IPS DF 6.9 (cell line): Measurements from ENCODE around the gene ROR1.
"Not testable (repeated sequence)": the region's sequence is repeated elsewhere in the genome, so short reads cannot be mapped to it uniquely, and the experiment has no call there.

ENCODE experiments used
- DNase-seq: peaks from one replicate; pipeline ENCODE4 v3.0.0-alpha.2; 2013; ENCODE audit warnings: low read depth, low spot score
- H3K27ac ChIP-seq: one replicate; pipeline ENCODE4 v1.5.1; 2013; ENCODE audit warnings: low read length, control low read depth
- H3K27me3 ChIP-seq: 2 replicates; pipeline ENCODE4 v1.6.1; 2013; ENCODE audit warnings: mild to moderate bottlenecking, low read length; ENCODE audit not compliant: control insufficient read depth, insufficient read depth
- H3K36me3 ChIP-seq: 2 replicates; pipeline ENCODE4 v1.6.1; 2013; ENCODE audit warnings: low read length; ENCODE audit not compliant: control insufficient read depth, insufficient read depth
- H3K4me1 ChIP-seq: 2 replicates; pipeline ENCODE4 v1.6.1; 2013; ENCODE audit warnings: low read length; ENCODE audit not compliant: control insufficient read depth, insufficient read depth
- H3K4me3 ChIP-seq: 2 replicates; pipeline ENCODE4 v1.5.1; 2013; ENCODE audit warnings: mild to moderate bottlenecking, low read length
- H3K9me3 ChIP-seq: 2 replicates; pipeline ENCODE4 v1.6.1; 2013; ENCODE audit warnings: low read length, inconsistent platforms; ENCODE audit not compliant: control insufficient read depth, insufficient read depth
- WGBS: extraction: QIAGEN DNeasy Blood & Tissue Kit; methylation state at CpG from one replicate; pipeline ENCODE4 v1.1.7; 2013; ENCODE audit warnings: mixed read lengths, missing lambda C conversion rate; ENCODE audit not compliant: insufficient read length, insufficient coverage; 5-methylcytosine and 5-hydroxymethylcytosine counted together

Gene ROR1

DNA sequence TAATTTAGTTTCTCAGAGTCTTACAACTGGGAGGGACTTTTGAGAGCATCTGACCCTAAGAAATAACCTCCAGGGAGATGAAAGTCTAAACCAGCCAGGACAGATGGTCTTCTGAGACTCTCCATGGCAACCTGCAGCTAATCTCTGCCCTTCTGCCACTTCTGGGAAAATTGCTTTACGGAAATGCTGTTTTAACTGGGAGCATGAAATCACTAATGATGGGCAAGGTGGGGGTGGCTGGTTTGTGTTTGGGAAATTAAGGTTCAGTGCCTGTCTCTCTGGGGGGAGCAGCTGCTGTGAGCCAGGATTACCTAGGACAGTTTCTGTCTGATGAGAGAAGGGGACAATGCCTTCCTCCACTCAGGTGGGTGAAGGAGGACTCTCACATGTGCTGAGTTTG, 33.2 kb downstream of the ROR1 start:
- Histone ChIP-seq H3K4me1 (peaks cover 9% of the 10 kb centered on the region; the same call in 1 of the 2 replicates), H3K4me3 (no peak overlapping the region), H3K27me3 (no peaks in the 10 kb centered on the region), H3K27ac (no peak overlapping the region), H3K36me3 (0 out of 2 replicates have a peak, but pooled peaks cover 2% of the 10 kb centered on the region), H3K9me3 (no peaks in the 10 kb centered on the region)
- no peak for DNase-seq
- WGBS: no CpG with 5 or more reads among the region's 1 CpG

DNA sequence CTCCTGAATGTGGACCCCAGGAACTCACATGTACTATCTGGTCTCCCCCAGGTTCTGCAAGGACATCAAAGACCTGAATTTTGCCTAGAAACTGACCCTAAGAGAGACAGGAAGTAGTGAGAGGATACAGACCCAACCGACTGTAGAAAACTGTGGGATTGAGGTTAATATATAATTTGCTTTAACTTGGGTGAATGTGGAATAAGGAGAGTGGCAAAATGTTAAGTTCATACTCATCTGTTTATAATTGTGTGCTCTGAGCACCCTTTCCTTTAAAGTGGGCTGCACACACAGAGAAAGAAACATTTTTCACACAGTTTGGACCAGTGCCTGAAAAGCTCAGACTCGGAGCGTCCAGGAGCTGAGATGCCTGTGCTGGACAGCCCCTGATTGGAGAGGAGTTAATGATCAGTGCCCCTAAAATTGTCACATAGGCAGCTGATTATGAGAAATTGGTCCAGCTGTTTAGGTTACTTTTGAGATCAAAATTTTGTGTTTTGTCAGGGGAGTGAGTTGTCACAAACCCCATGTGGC, 37.2 kb downstream of the ROR1 start:
- Histone ChIP-seq H3K27ac (no peak overlapping the region), H3K36me3 (0 out of 2 replicates have a peak, but pooled peaks cover 2% of the 10 kb centered on the region), H3K9me3 (peaks cover 5% of the 10 kb centered on the region), H3K4me1 (peaks cover 5% of the 10 kb centered on the region; the same call in 1 of the 2 replicates), H3K4me3 (no peak overlapping the region), H3K27me3 (no peaks in the 10 kb centered on the region)
- DNase-seq: no peak
- no CpG with 5 or more reads among the region's 3 CpGs for WGBS

DNA sequence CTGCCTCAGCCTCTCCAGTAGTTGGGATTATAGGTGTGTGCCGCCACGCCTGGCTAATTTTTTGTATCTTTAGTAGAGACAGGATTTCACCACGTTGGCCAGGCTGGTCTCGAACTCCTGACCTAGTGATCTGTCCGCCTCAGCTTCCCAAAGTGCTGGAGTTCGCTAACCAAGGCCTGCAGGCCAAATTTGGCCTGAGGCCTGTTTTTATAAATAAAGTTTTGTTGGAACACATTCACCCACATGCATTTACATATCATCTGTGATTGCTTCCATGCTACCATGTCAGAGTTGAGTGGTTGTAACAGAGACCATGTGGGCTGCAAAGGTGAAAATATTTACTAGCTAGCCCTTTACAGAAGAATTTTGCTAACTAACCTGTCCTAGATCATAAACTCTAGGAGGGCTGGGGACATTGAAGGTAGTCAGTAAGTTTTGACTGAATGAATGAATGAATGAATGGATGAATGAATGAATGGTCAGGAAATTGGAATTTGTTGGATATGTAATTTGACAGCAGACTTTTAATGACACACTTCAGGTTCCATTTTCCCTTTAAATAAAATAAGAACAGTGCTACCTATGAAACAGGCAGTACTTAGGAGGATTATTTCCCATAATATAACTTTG, 38.4 kb downstream of the ROR1 start:
- DNase-seq: no peak
- Histone ChIP-seq H3K36me3 (0 out of 2 replicates have a peak, but pooled peaks cover 2% of the 10 kb centered on the region), H3K27ac (no peak overlapping the region), H3K4me1 (peaks cover 3% of the 10 kb centered on the region; the same call in 1 of the 2 replicates), H3K9me3 (peaks cover 5% of the 10 kb centered on the region), H3K27me3 (no peaks in the 10 kb centered on the region), H3K4me3 (no peak overlapping the region)
- WGBS: no CpG with 5 or more reads among the region's 6 CpGs

DNA sequence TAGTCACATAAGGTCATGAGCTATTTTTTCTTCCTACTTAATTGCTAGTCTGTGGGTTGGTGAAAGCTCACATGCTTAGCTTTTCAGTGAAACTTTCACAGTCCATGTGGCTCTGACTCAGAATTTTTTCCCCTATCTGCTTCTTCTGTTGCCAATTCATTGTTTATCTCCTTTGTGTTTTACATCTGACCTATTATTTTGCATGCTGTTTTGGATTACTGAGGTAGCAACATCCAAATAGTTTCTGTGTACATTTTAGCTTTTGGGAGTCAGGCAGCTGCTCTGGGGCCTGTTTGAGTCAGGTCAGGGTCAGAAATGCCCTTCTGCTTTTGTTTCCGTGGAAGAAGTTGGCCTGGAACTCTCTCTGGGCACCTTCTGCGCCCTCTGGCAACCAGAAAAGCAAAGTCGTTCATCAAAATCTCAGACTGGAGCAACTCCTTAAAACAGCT, 40.0 kb downstream of the ROR1 start:
- WGBS: no CpG with 5 or more reads among the region's 3 CpGs
- Histone ChIP-seq H3K27me3 (no peaks in the 10 kb centered on the region), H3K36me3 (no peaks in the 10 kb centered on the region), H3K4me3 (no peak overlapping the region), H3K27ac (no peak overlapping the region), H3K9me3 (peaks cover 5% of the 10 kb centered on the region), H3K4me1 (peaks cover 4% of the 10 kb centered on the region; the same call in 1 of the 2 replicates)
- DNase-seq: no peak

DNA sequence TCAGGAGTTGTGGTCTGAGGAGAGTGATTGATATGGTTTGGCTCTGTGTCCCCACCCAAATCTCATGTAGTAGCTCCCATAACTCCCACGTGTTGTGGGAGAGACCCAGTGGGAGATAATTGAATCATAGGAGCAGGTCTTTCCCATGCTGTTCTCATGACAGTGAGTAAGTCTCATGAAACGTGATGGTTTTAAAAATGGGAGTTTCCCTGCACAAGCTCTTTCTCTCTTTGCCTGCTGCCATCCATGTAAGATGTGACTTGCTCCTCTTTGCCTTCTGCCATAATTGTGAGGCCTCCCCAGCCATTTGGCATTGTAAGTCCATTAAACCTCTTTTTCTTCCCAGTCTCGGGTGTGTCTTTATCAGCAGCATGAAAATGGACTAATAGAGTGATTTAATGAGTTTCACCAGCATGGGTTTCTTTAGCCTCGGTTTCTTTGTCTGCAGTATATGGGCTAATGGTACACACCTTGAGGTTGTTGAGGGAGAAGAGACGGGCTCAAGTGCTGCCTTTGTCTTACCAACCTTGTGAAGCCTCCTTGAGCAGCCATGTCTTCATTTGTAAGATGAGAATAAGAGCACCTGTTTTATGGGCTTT, 42.5 kb downstream of the ROR1 start:
- not testable (repeated sequence) for H3K9me3 ChIP-seq, H3K4me1 ChIP-seq, H3K27me3 ChIP-seq, H3K4me3 ChIP-seq, DNase-seq, H3K36me3 ChIP-seq, H3K27ac ChIP-seq
- WGBS: no CpG with 5 or more reads among the region's 5 CpGs

DNA sequence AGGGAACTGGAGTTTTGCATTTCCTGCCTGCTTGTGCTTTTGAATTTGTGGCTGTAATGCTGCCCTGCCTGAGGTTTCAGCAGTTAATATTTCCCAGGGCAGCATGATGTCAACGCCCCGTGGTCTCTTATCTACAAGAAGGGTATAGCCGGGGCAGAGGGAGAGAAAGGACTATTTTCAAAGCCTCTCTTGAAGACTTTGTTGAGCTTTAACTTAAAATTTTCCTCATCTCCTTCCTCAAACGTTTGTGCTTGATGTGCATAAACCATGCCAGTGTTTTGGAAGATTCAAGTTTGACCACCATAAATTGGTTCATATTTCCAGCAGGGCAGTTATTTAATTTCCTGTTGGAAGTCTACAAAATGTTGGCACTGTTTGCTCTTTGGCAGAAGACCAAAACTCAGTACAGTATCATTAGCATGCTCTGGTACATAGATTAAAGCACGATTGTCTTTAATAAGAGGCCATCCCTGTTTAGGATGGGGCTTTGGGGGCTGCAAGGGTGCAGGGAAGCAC, 43.4 kb downstream of the ROR1 start:
- H3K9me3 ChIP-seq: peaks cover 5% of the 10 kb centered on the region
- no peak overlapping the region for H3K27ac ChIP-seq
- H3K4me1 ChIP-seq: peaks cover 6% of the 10 kb centered on the region; the same call in 1 of the 2 replicates
- no peaks in the 10 kb centered on the region for H3K27me3 ChIP-seq
- DNase-seq: no peak
- WGBS: no CpG with 5 or more reads among the region's 5 CpGs
- H3K36me3 ChIP-seq: no peaks in the 10 kb centered on the region
- H3K4me3 ChIP-seq: no peak overlapping the region

DNA sequence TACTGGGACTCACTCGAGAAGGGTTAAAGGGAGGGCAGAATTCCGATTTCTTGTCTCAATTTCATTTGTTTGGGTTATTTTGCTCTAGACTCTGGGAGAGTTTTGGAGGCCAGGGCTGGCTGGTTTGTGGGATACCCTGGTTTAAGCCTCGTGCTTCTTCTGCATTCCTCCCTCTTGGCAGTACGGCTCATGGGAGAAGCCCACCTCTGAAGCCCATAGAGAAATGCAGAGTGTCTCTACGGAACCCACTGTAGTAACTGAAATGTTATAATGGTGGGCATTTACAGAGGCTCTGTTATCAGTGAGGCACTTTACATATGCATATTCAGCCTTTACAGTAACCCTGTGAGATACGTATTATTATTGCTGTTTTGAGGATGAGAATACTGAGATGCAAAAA, 43.9 kb downstream of the ROR1 start:
- H3K9me3 ChIP-seq: peaks cover 5% of the 10 kb centered on the region
- no peaks in the 10 kb centered on the region for H3K27me3 ChIP-seq
- peaks cover 6% of the 10 kb centered on the region; the same call in 1 of the 2 replicates for H3K4me1 ChIP-seq
- H3K4me3 ChIP-seq: no peak overlapping the region
- WGBS: no CpG with 5 or more reads among the region's 6 CpGs
- H3K36me3 ChIP-seq: no peaks in the 10 kb centered on the region
- no peak overlapping the region for H3K27ac ChIP-seq
- no peak for DNase-seq

DNA sequence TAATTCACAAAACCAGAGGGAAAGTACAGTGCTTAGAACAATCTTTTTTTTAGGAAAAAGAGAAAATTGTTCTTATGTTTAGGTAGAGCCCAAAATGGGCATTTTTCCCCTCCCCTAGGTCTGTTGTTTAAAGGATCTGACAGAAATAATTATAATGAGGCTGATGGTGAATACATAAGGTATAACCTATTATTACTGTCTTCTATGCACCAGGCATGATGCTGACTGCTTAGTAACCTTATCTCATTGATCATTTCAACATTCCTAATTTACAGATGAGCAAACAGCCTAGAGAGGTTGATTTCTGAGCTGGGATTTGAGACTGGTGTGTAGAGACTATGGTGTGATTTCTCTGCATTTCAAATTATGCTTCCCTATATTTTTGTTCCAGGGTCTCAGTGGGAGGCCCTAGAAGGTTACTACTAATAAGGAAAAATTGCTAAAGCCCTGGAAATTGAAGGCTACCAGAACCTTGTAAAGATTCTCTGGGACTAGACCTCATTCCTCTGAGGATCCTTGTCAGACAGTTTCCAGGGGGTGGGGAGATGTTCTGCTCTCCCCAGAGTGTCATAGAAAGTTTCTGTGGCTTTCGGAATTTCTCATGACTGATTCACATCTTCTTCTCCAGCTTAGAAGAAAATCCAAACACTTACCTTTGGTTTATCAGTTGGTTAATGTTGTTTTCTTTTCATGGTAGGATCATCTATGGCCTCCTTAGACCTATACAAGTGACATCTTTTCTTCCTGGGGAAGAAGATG, 44.9 kb downstream of the ROR1 start:
- Histone ChIP-seq H3K4me3 (no peak overlapping the region), H3K9me3 (peaks cover 5% of the 10 kb centered on the region), H3K36me3 (no peaks in the 10 kb centered on the region), H3K27me3 (no peaks in the 10 kb centered on the region), H3K4me1 (peaks cover 6% of the 10 kb centered on the region; the same call in 1 of the 2 replicates), H3K27ac (no peak overlapping the region)
- WGBS: no CpG with 5 or more reads among the region's 1 CpG
- no peak for DNase-seq

DNA sequence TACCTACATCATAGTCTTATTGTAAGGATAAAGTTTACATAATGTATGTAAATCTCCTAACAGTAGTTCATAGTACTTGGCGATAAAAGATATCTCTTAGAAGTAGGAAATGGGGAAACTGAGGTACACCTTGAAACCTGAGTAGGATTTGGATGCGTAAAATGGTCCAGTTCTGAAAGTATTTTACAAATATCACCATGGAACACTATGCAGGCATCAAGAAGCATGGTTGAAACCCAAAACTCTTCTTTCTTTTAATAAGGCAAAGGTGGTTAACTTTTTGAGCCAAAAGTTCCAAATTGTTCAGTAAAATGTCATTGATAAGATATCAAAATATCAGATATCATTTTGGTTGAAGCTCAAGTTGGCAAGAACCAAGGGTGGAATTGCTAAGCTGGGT, 46.0 kb downstream of the ROR1 start:
- Histone ChIP-seq H3K36me3 (no peaks in the 10 kb centered on the region), H3K27ac (no peak overlapping the region), H3K27me3 (no peaks in the 10 kb centered on the region), H3K9me3 (peaks cover 2% of the 10 kb centered on the region), H3K4me1 (peaks cover 6% of the 10 kb centered on the region; the same call in 1 of the 2 replicates), H3K4me3 (no peak overlapping the region)
- no CpG with 5 or more reads among the region's 2 CpGs for WGBS
- DNase-seq: no peak
